SH-SY5Y (cell line): ENCODE data around the gene ASB16.

Experiments used
- GATA2 ChIP-seq: IDR thresholded peaks from 2 replicates; pipeline ENCODE4 v1.6.1; 2011; ENCODE audit warnings: mild to moderate bottlenecking, low read depth, low read length
- GATA3 ChIP-seq: IDR thresholded peaks from 2 replicates; pipeline ENCODE4 v1.6.1; 2011; ENCODE audit warnings: low read depth, mild to moderate bottlenecking, low read length, moderate library complexity

GRCh38 chr17:44190481-44190880 lies 20.0 kb downstream of the ASB16 start:
- TF ChIP-seq GATA2 (no peak), GATA3 (no peak)
